OCI-LY7 (cell line): ENCODE measurements around the gene B3GNT5.

Source experiments
- CTCF ChIP-seq: fragments of 200-600 bp; sonication (generic); conservative IDR thresholded peaks from 2 replicates; pipeline ENCODE4 v1.5.1; 2014; ENCODE audit warnings: mild to moderate bottlenecking, antibody characterized with exemption, low read length, moderate library complexity, mixed read lengths
- EZH2phosphoT487 ChIP-seq: fragments of 200-600 bp; sonication (generic); IDR thresholded peaks from 2 replicates; pipeline ENCODE4 v1.6.1; 2018; ENCODE audit warnings: low read depth, borderline replicate concordance, mild to moderate bottlenecking, mixed run types, antibody characterized with exemption, low read length, moderate library complexity, mixed read lengths

- TF ChIP-seq CTCF (no peak), EZH2phosphoT487 (no peak)
Measured at GRCh38 chr3:183265834-183266417, 12.9 kb downstream of the B3GNT5 start.
